ENCODE data around the gene SGK2. TPM values are rescaled to one million over a fixed set of nuclear protein-coding genes. Genes with fewer than 3 reads are reported as not detected.

Gene SGK2
- polyA plus RNA-seq, 1 donor: 73.0 TPM

DNA sequence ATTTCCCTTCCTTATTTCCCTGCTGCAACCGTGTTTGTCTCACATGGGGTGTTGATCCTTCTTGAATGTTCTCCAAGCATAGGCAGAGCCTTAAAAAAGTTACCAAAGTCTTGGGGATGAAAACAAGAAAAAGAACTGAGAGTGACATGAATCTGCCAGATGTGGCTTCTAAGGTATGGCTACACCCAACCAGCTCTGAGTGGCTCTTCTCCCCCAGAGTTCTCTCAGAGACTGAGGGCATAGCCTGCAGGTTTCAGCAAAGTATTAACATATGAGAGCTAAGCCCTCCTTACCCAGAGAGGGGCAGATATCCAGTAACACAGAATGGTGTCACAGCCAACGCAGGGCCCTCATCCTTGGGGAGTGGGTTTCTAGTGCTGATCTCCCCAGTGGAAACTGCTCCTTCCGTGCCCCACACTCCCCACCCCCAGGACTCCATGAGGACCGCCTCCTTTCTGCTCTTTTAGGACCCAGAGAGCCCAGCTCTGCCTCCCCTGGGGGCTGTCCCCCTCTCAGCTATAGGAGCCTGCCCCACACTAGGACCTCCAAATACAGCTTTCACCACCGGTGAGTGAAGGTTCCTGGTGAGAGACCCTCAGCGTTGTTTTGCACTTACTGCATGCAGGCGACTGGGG lies 23.3 kb upstream of the SGK2 start:
- no peak for DNase-seq

DNA sequence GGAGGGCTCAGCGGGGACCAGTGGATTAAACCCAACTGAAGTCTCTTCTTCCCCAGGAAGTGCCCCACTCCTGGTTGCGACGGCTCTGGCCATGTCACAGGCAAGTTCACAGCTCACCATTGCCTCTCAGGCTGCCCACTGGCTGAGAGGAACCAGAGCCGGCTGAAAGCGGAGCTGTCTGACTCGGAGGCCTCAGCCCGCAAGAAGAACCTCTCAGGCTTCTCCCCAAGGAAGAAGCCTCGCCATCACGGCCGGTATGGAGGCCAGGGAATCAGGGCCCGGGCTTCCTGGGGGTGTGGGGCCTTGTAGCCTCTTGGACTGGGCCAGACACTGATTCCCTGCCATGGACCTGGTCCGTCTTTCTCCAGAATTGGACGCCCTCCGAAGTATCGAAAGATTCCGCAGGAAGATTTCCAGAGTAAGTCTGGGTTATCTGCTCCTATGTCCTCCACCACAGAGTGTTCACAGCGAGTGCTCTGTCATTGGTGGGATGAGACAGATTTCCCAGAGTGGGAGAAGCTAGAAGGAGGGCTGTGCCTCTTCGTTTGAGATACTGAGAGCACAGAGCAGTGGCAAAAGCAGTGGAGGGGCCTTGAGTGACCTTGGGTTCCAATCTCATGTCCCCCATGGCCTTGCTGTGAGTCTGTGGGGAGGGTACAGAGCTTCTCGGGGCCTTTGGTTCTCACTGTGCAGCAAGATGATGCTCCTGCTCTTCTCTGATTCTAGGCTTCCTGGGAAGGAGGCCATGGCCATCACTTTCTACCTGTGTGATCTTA lies 22.6 kb upstream of the SGK2 start:
- no peak for DNase-seq

DNA sequence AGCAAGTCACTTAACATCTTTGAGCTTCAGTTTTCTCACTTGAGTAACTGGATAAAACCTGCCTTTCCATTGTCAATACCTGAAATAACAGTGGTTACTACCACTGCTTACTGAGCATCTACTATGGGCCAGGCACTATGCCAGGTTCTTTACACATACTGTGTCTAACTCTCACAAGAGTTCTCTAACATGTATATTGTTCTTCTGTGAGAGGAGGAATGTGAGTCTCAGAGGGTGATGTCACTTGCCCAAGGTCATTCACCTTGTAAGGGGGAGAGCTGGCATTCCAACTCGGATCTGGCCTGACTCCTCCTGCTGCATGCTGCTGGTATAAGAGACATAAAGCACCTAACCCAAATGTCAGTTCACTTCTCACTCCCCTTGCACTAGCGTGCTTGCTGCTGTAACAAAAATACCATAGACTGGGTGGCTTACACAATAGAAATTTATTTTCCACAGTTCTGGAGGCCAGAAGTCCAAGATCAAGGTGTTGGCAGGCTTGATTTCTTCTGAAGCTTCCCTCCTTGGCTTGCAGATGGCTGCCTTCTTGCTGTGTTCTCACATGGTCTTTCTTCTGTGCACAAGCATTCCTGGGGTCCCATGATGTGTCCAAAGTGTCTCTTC lies 21.9 kb upstream of the SGK2 start:
- DNase-seq: no peak

DNA sequence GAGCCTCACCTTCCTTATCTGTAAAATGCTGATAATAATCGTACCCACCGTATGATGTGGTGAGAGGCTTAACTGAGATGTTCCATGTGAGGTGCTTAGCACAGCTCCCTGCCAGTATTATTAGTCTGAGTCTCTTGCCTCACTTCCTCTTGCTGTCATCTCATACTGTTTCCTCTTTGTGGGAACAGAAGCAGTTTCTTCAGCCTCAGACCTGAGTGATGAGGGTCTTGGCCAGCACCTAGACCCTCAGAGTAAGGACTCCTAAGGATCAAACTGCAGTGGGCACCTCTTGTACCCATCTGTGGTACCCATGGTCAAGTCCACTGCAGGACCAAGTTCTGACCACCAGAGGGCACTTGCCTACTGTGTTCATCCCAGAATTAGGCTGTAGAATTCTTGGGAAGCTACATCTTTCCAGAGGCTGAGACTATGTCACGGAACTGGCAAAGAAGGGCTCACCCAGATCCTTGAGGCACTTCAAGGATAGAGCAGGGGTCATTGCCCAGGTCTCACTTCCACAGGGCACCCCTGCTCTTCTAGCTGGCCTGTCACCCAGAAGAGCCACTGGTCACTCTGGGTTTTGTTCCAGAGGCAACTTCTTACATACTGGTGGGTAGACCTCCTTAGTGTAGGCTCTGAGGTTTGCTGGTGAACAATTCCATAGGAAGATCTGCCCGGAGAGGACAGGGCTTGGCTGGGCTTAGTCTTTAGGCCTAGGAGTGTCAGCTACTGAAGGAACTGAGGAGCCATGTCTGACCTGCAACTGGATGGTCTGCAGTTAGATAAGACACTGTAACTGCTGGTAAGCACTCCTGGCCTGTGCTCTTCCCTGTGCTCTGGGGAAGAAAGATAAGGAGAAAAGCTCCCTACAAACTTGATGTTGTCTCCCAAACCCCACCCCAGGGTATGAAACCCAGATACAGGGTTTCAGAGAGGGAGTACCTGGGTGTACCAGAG lies 20.6 kb upstream of the SGK2 start:
- DNase-seq: peak; percentile 53

DNA sequence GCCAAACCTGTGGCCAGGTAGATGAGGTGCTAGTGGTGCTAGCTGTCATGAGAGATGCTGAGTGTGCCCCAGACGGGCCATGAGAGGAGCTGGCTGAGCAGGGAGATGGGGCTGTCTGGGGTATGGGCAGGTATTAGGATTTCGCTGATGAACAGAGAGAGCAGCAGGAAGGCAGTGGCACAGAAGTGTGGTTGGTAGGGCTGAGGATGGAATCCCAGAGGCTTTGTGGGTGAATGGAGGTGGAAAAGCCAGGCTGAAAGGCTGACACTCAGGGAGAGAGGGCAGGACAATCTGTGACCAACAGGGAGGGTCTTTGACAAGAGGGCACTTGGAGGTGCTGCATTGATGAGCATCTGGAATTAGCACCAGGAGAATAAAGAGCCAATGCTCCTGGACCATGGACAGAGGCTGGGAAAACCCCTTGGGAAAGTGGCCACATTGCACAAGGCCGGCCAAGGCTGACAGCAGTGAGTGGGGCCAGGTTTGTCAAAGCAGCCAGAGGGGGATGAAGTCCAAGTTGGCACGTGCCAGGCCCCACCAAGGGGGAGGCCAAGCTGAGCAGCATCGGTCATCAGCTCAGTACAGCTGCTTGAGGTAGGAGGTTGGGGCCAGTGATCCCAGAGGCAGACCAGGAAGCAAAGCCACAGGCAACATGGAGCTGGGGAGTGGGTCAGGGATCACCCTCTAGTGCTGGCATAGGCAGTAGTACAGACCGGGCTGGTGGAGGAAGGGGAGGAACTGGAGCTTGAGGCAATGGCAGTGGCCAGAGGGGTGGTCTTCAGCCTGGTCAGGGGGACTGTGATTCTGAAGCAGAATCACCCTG lies 19.7 kb upstream of the SGK2 start:
- DNase-seq: no peak

DNA sequence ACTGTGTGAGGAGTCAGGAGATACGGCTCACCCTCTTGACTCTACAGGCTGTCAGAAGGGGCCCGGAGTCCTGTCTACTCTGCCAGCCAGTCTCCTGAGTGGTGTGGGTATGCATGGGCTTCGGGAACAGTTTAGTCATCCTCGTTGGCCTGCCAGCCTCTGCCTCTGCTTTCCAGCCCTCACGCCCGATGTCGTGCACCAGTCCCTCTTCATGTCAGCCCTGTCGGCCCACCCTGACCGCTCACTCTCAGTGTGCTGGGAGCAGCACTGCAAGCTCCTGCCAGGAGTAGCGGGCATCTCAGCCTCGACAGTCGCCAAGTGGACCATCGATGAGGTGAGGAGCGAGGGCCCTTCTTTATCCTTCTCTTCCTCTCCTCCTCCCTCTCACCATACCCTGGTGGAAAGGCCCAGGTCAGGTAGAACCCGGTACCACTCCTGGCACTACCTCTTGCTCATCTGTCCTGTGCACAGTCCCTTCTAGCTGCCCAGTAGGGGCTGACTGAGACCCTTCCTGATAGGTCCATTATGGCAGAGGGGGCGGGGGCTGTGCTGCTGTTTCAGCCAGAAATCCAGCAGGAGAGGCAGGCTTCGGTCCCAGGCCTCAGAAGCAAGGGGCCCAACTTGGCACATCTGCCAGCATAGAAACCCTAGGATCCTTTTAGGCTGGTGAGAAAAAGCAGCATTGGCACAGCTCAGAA lies 18.7 kb upstream of the SGK2 start:
- DNase-seq: no peak

DNA sequence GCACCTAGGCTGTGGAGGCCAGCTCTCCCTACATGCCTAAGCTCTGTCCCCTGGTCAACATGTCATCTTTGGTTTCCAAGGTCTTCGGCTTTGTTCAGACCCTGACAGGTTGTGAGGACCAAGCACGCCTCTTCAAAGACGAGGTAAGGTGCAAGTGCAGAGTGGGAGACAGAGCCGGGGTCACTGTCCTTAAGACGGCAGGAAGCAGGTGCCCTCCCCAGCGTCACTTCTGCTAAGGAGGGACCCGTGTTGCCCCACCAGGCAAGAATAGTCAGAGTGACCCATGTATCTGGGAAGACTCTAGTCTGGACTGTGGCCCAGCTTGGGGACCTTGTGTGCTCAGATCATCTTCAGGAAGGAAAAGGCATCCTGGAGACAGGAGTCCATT lies 18.2 kb upstream of the SGK2 start:
- DNase-seq: no peak

DNA sequence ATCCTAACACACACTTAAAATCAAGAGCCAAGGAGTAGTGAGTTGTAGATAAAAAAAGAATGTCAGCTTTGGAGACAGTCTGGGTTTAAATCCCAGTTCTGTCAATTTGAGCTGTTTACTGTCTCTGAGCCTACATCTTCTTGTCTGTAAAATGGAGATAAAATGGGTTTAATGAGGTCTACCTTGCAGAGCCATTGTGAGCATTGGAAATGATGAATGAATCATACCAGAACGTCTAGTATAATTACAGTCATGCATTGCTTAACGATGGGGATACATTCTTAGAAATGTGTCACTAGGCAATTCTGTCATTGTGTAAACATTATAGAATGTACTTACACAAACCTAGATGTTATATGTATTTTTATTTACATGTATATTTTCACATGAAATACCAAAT lies 17.6 kb upstream of the SGK2 start:
- DNase-seq: no peak

DNA sequence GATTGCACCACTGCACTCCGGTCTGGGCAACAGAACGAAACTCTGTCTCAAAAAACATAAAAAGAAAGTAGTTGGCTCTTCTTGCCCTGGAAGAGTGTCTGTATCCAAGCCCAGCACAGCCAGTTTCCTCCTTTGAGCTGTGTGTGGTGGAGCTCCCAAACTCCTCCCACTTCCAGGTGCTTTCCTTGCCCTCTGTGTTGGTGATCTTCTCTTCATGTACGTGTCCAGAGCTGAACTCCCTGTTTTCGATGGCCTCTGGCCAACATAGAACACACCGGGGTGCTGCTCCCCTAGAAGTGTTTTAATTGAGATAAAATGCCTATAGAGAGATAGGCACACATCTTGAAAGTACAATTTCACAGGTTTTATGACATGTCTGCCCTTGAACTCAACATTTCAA lies 16.7 kb upstream of the SGK2 start:
- DNase-seq: no peak

DNA sequence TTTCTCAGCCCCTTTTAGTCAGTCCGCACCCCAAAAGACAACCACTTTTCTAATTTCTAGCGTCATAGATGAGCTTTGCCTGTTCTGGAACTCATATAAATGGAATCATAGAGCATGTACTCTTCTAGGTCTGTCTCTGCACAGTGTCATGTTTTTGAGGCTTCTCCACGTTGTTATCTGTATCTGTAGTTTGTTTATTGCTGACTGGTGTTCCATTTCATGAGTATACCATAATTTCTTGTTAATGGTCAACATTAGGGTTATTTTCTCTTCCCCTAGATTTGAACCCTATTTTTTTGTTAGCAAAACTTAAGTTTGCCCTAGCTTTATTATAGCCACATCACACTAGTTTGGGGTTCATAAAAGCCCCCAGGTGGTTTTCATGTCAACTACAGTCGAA lies 16.2 kb upstream of the SGK2 start:
- no peak for DNase-seq

DNA sequence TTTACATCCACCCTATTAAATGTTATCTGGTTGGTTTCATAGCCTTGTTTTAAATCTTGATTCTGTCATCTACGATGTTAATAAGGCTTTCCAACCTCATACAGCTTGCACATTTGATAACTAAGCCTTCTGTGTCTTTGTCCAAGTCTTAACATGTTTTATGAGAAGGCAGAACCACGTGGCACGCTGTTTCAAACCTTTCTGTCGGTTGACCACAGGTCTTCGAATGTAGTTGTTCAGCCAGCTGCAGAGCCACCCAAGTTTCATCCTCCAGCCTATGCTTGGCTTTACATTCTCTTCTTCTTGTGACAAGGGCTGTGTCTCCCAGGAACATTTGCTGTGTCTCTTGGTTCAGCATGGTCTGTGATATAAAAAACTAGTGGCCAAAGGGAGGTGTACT lies 15.7 kb upstream of the SGK2 start:
- DNase-seq: no peak

DNA sequence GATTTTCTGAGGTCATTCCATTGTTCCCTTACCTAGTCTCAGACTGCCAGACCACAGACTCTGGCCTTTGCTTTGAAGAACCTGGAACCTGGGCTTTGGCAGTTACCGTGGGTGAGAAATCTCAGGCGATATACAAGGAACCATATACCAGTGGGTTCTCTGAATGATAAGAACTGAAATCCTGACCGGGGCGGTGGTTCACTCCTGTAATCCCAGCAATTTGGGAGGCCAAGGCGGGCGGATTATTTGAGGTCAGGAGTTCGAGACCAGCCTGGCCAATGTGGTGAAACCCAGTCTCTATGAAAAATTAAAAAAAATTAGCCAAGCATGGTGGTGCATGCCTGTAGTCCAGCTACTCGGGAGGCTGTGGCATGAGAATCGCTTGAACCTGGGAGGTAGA lies 14.3 kb upstream of the SGK2 start:
- no peak for DNase-seq

DNA sequence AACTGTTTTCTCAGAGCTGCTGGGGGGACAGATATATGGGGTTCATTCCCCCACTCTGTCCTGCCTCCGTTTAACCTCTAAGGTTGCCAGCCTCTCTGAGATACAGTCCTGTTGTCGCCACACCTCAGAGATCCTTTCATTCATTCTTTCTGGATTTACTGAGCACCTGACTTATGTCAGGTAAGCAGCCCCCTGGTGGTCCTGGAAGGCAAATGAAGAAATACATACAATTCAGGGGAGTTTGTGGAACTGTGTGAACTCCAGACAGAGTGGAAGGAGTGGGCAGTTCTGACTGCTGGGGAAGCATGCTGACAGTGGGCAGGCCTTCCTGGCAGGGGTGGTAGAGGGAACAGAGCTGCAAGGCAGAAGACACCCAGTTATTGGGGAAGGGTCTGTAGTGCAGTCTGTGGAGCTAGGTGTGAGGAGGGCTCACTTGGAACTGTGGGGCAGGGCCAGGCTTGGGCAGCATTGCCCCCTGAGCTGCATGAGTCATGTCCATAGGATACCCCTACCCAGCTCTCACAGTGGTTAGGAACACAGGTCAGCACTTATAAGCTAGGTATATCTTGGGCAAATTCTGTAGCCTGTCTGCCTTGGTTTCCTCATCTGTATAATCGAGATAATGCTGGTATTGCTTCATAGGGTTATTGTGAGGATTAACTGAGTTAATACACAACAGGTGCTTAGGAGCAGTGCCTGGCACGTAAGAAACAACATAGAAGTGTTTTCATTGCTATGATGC lies 12.8 kb upstream of the SGK2 start:
- no peak for DNase-seq

DNA sequence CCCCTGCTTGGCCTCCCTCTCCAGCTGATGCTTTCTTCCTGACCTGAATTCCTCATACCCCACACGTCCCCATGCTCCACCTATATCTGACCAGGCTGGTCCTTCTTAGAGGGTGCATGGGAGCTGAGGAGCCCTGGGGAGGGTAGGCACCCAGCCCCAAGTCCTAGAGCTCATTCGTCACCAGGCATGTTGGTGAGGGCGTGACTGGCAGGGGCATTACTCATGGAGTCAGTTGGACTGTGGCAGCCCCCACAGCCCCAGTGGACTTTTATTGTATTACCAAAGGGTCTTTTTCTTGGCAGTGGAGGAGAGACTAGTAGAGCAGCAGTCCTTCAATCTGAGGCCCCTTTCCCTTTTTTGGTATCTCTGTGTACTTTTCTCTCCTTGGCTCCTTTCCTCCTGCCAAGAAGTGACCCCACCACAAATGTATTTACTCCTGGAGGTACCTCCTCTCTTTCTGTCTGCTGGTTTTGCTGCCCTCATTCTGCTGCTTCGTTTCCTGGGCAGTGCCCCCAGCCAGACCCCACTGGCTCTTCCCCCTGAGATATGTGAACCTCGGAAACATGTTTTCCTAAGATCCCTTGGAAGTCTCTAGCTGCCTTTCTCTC lies 10.4 kb upstream of the SGK2 start:
- no peak for DNase-seq

DNA sequence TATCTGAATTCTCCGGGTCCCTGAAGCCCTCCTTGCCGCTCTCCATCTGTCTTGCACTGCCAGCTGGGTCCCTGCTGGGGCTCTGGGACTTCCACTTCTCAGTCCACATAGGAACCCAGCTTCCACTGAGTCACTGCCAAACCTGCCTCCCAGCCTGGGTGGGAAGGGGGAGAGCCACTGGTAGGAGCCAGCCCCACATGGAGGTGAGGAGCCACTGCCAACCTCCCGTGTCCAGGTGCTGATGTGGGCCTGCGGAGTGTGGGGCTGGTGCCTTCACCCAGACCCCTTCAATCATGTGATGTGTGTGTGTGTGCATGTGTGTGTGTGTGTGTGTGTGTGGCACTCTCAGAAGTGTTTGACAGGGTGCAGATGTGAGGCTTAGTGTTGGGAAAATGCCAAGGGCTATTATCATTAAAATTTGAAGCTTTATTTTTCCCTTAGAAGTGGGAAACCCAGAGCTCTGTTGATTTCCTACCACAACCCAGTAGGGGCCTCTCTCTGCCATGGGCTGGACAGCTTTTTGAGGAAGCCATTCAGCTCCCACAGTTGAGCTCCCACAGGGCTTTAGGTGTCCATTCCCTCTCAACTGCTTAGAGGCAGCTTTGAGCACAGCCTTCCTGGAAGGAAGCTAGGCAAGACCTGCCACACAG lies 9.3 kb upstream of the SGK2 start:
- DNase-seq: no peak

DNA sequence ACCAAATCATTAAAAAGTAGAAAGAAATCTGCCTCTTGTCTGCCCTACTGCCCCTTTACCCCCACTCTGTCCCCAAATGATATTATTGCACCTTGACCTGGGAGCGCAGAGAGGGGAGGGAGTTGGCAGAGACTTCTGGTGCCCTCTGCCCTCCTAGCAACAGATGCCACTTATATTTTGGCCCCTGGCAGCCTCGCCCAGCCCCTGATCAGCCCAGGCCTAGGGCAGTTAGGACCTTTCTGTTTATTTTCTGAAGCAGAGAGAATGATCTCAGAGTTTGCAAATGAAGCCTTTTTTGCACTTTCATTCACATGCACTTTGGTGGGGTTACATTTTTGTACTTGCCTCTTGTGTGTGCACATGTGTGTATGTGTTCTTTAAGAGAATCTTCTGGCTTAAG lies 8.4 kb upstream of the SGK2 start:
- no peak for DNase-seq

DNA sequence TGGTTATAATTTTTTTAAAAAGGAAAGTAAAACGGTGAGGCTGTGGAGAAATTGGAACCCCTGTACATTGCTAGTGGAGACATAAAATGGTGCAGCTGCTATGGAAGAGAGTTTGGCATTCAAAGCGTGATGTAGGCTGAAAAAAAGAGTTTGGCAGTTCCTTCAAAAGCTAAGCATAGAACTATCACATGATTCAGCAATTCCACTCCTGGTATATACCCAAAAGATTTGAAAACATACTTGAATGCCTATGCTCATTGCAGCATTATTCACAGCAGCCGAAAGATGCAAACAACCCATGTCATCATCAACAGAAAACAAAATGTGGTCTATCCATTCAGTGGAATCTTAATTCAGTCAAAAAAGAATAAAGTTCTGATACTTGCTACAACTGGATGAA lies 4.5 kb upstream of the SGK2 start:
- DNase-seq: no peak

DNA sequence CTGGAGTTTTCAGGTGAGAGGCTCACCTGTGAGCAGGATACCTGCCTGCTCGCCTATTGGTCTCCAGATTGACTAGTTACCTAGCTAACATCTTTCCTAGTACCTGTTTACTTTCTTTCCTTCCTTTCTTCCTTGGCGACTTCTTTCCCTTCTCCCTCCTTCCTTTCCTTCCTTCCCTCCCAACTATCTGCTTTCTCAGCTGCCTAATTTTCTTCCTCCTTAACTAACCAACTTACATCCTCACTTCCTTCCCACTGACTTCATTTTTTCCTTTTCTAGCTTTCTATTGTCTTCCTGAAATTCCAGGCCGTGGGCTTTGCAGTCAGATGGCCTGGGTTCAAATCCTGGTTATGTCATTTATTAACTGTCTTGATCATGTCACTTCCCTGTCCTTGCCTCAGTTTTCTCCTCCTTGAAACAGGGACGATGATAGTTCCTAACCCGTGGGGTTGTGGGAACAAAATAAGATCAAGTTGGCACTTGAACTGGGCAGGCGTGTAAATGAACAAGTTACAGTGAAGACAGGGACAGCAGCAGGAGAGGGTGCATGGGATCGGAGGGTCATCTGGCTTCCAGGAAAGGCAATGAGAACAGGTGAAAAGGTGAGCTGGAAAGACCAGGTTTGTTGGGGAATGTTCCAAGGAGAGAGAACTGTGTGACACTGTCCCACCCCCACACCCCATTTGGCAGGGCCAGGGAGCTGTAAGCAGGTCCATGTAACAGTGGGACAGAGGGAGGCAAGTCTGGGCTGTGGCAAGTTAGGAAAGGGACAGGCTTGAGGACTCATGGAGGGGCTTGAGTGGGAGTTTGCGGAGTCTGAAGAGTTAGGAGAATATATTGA lies 540 bp downstream of the SGK2 start:
- no peak for DNase-seq
